ENCODE measurements around the gene IFT172.

DNA sequence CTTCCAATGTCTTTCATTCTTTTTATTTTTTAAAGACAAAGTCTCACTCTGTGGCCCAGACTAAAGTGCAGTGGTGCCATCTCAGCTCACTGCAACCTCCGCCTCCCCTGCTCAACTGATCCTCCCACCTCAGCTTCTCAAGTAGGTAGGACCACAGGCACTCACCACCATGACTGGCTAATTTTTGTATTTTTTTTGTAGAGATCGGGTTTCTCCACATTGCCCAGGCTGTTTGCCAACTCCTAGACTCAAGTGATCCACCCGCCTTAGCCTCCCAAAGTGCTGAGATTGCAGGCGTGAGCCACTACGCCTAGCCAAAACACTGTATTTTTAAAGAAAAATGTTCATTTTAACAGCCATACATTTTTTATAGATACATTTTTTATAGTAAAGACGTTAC lies 19.8 kb upstream of the IFT172 start:
- TF ChIP-seq EZH2 (IDR thresholded peaks at IDR 0.05; ENCODE audit: insufficient read depth, poor library complexity, severe bottlenecking), result no peak
- TF ChIP-seq EZH2phosphoT487 (IDR thresholded peaks at IDR 0.05; ENCODE audit: insufficient read depth, low read depth), result no peak
